Mesendoderm (in vitro differentiated cells): ENCODE data around the gene CCDC148.

Experiments used
- DNase-seq: peaks from one replicate; pipeline ENCODE4 v3.0.0; 2013
- H2AK5ac ChIP-seq: 2 replicates; pipeline ENCODE4 v1.6.1; 2013; ENCODE audit warnings: low read length, inconsistent platforms
- H2BK120ac ChIP-seq: 2 replicates; pipeline ENCODE4 v1.6.1; 2013; ENCODE audit warnings: low read depth, mild to moderate bottlenecking, low read length, moderate library complexity, mixed read lengths
- H2BK15ac ChIP-seq: replicated peaks from 2 replicates; pipeline ENCODE4 v1.6.1; 2013; ENCODE audit warnings: low read depth, mild to moderate bottlenecking, moderate library complexity
- H2BK5ac ChIP-seq: 2 replicates; pipeline ENCODE4 v1.6.1; 2013; ENCODE audit warnings: low read length, inconsistent platforms
- H3K18ac ChIP-seq: 2 replicates; pipeline ENCODE4 v1.6.1; 2013; ENCODE audit warnings: mild to moderate bottlenecking, low read length, mixed read lengths
- H3K23ac ChIP-seq: one replicate; pipeline ENCODE4 v1.6.1; 2013; ENCODE audit warnings: low read length
- H3K27ac ChIP-seq: 2 replicates; pipeline ENCODE4 v1.5.1; 2013; ENCODE audit warnings: low read depth, mild to moderate bottlenecking, inconsistent platforms, low read length, moderate library complexity
- H3K27me3 ChIP-seq: 2 replicates; pipeline ENCODE4 v1.6.1; 2013; ENCODE audit warnings: low read length, control low read depth, mild to moderate bottlenecking, inconsistent platforms; ENCODE audit not compliant: insufficient read depth, poor library complexity
- H3K36me3 ChIP-seq: 2 replicates; pipeline ENCODE4 v1.6.1; 2013; ENCODE audit warnings: low read length, inconsistent platforms; ENCODE audit not compliant: control insufficient read depth, insufficient read depth
- H3K4ac ChIP-seq: one replicate; pipeline ENCODE4 v1.6.1; 2013; ENCODE audit warnings: low read depth, mild to moderate bottlenecking, low read length, moderate library complexity
- H3K4me1 ChIP-seq: 2 replicates; pipeline ENCODE4 v1.6.1; 2013; ENCODE audit warnings: low read depth, low read length, inconsistent platforms; ENCODE audit not compliant: control insufficient read depth
- H3K4me2 ChIP-seq: 2 replicates; pipeline ENCODE4 v1.6.1; 2013; ENCODE audit warnings: low read length
- H3K4me3 ChIP-seq: 2 replicates; pipeline ENCODE4 v1.5.1; 2013; ENCODE audit warnings: mild to moderate bottlenecking, low read length
- H3K56ac ChIP-seq: one replicate; pipeline ENCODE4 v1.6.1; 2013; ENCODE audit warnings: low read length
- H3K79me1 ChIP-seq: 2 replicates; pipeline ENCODE4 v1.6.1; 2013; ENCODE audit warnings: low read length, inconsistent platforms
- H3K79me2 ChIP-seq: 2 replicates; pipeline ENCODE4 v1.6.1; 2013; ENCODE audit warnings: mild to moderate bottlenecking, low read length; ENCODE audit not compliant: control insufficient read depth, insufficient read depth
- H3K9ac ChIP-seq: 2 replicates; pipeline ENCODE4 v1.6.1; 2013; ENCODE audit warnings: low read length, inconsistent platforms
- H4K5ac ChIP-seq: one replicate; pipeline ENCODE4 v1.6.1; 2013; ENCODE audit warnings: low read length
- H4K8ac ChIP-seq: one replicate; pipeline ENCODE4 v1.6.1; 2013; ENCODE audit warnings: low read depth, mild to moderate bottlenecking, control low read depth, low read length, moderate library complexity
- WGBS: extraction: QIAGEN DNeasy Blood & Tissue Kit; methylation state at CpG from one replicate; pipeline ENCODE4 v1.1.7; 2013; ENCODE audit warnings: low lambda C conversion rate, missing lambda C conversion rate; ENCODE audit not compliant: insufficient coverage; ENCODE audit errors: extremely low coverage; 5-methylcytosine and 5-hydroxymethylcytosine counted together

CCDC148 gene

GRCh38 chr2:158178646-158179045, 277.9 kb downstream of the CCDC148 start:
- H2BK5ac ChIP-seq: no peak overlapping the region
- H3K4me2 ChIP-seq: no peak overlapping the region
- WGBS: no CpG with 5 or more reads among the region's 3 CpGs
- H3K27me3 ChIP-seq: no peaks in the 10 kb centered on the region
- no peak overlapping the region for H3K18ac ChIP-seq
- H3K56ac ChIP-seq: no peak overlapping the region
- no peak overlapping the region for H2BK120ac ChIP-seq
- H3K79me2 ChIP-seq: no peaks in the 10 kb centered on the region
- H4K8ac ChIP-seq: no peak overlapping the region
- H4K5ac ChIP-seq: no peak overlapping the region
- H3K36me3 ChIP-seq: no peaks in the 10 kb centered on the region
- H2AK5ac ChIP-seq: no peak overlapping the region
- no peak overlapping the region for H3K9ac ChIP-seq
- no peak overlapping the region for H2BK15ac ChIP-seq
- H3K23ac ChIP-seq: no peak overlapping the region
- H3K79me1 ChIP-seq: no peaks in the 10 kb centered on the region
- no peaks in the 10 kb centered on the region for H3K4me1 ChIP-seq
- DNase-seq: no peak
- no peak overlapping the region for H3K4ac ChIP-seq
- no peak overlapping the region for H3K27ac ChIP-seq
- no peak overlapping the region for H3K4me3 ChIP-seq

- no peak overlapping the region for H3K23ac ChIP-seq
- H4K8ac ChIP-seq: no peak overlapping the region
- H4K5ac ChIP-seq: no peak overlapping the region
- H2BK5ac ChIP-seq: no peak overlapping the region
- no peak for DNase-seq
- no peak overlapping the region for H3K27ac ChIP-seq
- H2AK5ac ChIP-seq: no peak overlapping the region
- no peaks in the 10 kb centered on the region for H3K27me3 ChIP-seq
- H2BK120ac ChIP-seq: no peak overlapping the region
- H3K56ac ChIP-seq: no peak overlapping the region
- no peaks in the 10 kb centered on the region for H3K79me1 ChIP-seq
- no peaks in the 10 kb centered on the region for H3K79me2 ChIP-seq
- H3K9ac ChIP-seq: no peak overlapping the region
- H2BK15ac ChIP-seq: no peak overlapping the region
- no peak overlapping the region for H3K4me2 ChIP-seq
- H3K4me1 ChIP-seq: no peaks in the 10 kb centered on the region
- no peaks in the 10 kb centered on the region for H3K36me3 ChIP-seq
- H3K4ac ChIP-seq: no peak overlapping the region
- no peak overlapping the region for H3K4me3 ChIP-seq
- no CpG with 5 or more reads among the region's 5 CpGs for WGBS
- H3K18ac ChIP-seq: no peak overlapping the region
Measured at GRCh38 chr2:158174956-158175355, 281.6 kb downstream of the CCDC148 start.

- Histone ChIP-seq H3K79me2 (no peaks in the 10 kb centered on the region), H3K18ac (no peak overlapping the region), H3K4ac (no peak overlapping the region), H3K27me3 (no peaks in the 10 kb centered on the region), H4K8ac (no peak overlapping the region), H3K4me3 (no peak overlapping the region), H3K27ac (no peak overlapping the region), H4K5ac (no peak overlapping the region), H3K4me1 (no peaks in the 10 kb centered on the region), H2BK5ac (no peak overlapping the region), H3K23ac (no peak overlapping the region), H3K9ac (no peak overlapping the region), H3K56ac (no peak overlapping the region), H3K4me2 (no peak overlapping the region), H3K36me3 (no peaks in the 10 kb centered on the region), H2AK5ac (no peak overlapping the region), H2BK15ac (no peak overlapping the region), H3K79me1 (no peaks in the 10 kb centered on the region), H2BK120ac (no peak overlapping the region)
- no peak for DNase-seq
- WGBS: no CpG with 5 or more reads among the region's 1 CpG
Measured at GRCh38 chr2:158174495-158174894, 282.1 kb downstream of the CCDC148 start.

GRCh38 chr2:158172719-158173118, 283.8 kb downstream of the CCDC148 start:
- Histone ChIP-seq H3K79me2 (no peaks in the 10 kb centered on the region), H3K4me1 (no peaks in the 10 kb centered on the region), H4K8ac (no peak overlapping the region), H2BK120ac (no peak overlapping the region), H2AK5ac (no peak overlapping the region), H3K79me1 (no peaks in the 10 kb centered on the region), H3K23ac (no peak overlapping the region), H3K27me3 (no peaks in the 10 kb centered on the region), H3K56ac (no peak overlapping the region), H2BK15ac (no peak overlapping the region), H3K4me2 (no peak overlapping the region), H3K18ac (no peak overlapping the region), H3K4me3 (no peak overlapping the region), H3K36me3 (no peaks in the 10 kb centered on the region), H2BK5ac (no peak overlapping the region), H4K5ac (no peak overlapping the region), H3K4ac (no peak overlapping the region), H3K9ac (no peak overlapping the region), H3K27ac (no peak overlapping the region)
- no peak for DNase-seq
- WGBS: no CpG with 5 or more reads among the region's 2 CpGs

GRCh38 chr2:158154596-158154995, 302.0 kb downstream of the CCDC148 start:
- Histone ChIP-seq H3K36me3 (no peaks in the 10 kb centered on the region), H3K4me1 (no peaks in the 10 kb centered on the region), H3K23ac (no peak overlapping the region), H4K8ac (no peak overlapping the region), H2AK5ac (no peak overlapping the region), H3K18ac (no peak overlapping the region), H3K79me1 (no peaks in the 10 kb centered on the region), H3K4ac (no peak overlapping the region), H2BK5ac (no peak overlapping the region), H3K4me3 (no peak overlapping the region), H3K27ac (no peak overlapping the region), H4K5ac (no peak overlapping the region), H3K56ac (no peak overlapping the region), H2BK120ac (no peak overlapping the region), H3K27me3 (no peaks in the 10 kb centered on the region), H3K79me2 (no peaks in the 10 kb centered on the region), H3K4me2 (no peak overlapping the region), H3K9ac (no peak overlapping the region), H2BK15ac (no peak overlapping the region)
- DNase-seq: no peak

GRCh38 chr2:158153270-158154015, 303.1 kb downstream of the CCDC148 start:
- Histone ChIP-seq H4K5ac (no peak overlapping the region), H4K8ac (no peak overlapping the region), H3K18ac (no peak overlapping the region), H3K36me3 (no peaks in the 10 kb centered on the region), H3K23ac (no peak overlapping the region), H2BK120ac (no peak overlapping the region), H3K9ac (no peak overlapping the region), H3K4ac (no peak overlapping the region), H3K56ac (no peak overlapping the region), H3K79me2 (no peaks in the 10 kb centered on the region), H3K4me2 (no peak overlapping the region), H3K27ac (no peak overlapping the region), H3K27me3 (no peaks in the 10 kb centered on the region), H3K79me1 (no peaks in the 10 kb centered on the region), H3K4me3 (no peak overlapping the region), H2BK5ac (no peak overlapping the region), H3K4me1 (no peaks in the 10 kb centered on the region), H2AK5ac (no peak overlapping the region), H2BK15ac (no peak overlapping the region)
- no CpG with 5 or more reads among the region's 3 CpGs for WGBS
- no peak for DNase-seq
